ENCODE data around the gene ATP6AP1.

ATP6AP1 gene

DNA sequence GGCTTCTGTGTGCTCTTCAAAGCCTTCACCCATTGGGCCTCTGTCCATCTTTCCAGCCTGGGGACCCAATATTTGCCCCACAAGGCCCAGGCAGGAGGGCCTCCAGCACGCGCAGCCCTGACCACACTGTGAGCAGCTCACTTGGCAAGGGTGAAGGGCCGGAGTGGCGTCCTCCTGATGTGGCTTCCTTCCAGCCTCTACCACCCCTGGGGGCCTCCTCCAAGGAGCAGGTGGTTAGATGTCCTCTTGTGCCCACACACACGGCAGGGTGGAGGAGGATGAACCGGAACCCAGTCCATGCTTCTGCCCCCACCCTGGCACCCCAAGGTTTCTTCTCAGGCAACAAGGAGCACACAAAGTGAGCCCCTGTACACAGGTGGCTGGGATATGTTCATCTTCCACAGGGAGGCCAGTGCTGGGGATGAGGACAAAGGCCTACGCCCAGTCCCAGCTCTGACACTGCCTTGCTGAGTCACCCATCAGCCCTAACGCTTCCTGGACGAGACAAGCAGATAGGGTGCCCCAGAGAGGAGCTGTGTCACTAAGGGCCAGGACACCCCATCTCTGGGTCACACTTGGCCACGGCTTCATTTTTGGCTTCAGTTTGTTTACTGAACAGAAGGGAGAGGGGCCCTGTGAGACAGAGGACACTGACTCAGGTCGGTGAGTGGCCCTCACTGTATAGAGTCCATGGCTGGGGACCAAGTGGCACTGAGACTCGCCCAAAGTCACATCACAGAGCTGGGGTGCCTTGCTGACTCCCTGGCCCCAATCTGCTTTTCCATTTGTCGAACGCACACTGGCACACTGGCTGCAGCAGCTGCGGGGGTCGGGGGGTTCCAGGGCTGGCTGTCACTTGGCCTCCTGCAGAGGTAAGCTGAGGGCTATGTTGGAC lies 56.0 kb downstream of the ATP6AP1 start:
- DNase-seq (ENCODE audit: low read depth): no peak
- no peak overlapping the region for H3K4me3 ChIP-seq (ENCODE audit: low read depth, low read length)

DNA sequence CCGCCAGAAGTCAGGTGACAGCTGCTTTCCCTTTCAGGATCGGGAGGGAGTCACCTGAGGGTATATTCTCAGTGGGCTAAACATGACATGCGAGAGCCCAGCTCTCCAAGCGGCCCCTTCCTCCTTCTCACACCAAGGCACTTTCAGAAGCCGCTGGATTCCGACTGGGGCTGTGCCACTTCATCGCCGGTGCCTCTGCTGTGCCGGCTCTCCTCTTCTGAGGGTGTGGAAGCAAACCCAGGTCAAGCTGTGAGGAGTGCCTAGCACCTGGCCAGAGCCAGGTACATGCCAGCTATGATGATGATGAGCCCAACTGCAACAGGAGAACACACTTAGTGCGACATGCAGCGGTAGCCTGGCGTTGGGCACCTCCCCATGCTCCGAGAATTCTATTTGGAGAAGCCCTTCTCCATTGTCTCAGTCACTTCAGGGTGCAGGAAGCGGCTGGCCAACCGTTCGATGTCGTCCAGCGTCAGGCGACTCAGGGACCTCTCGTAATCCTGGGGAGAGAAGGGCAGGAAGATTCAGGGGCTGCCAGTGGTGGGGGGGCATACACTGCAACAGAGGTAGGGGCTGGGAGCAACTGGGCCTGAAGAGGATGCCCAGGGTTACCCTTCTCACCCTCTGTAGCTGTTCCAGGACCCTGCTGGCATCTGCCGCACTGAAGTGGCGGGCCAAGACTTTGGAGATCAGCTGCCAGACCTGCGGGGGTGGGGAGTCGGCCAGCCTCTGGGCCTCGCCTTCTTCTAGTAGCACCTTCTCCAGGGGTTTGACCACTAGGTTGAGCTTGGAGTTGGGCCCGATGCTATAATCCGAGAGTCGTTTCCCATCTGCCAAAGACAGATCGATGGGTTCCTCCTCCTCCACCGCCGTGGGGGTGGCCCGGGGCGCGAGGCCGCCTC lies 56.9 kb downstream of the ATP6AP1 start:
- no peak for DNase-seq (ENCODE audit: low read depth)
- H3K4me3 ChIP-seq (ENCODE audit: low read depth, low read length): peak overlapping the region; percentile 47

DNA sequence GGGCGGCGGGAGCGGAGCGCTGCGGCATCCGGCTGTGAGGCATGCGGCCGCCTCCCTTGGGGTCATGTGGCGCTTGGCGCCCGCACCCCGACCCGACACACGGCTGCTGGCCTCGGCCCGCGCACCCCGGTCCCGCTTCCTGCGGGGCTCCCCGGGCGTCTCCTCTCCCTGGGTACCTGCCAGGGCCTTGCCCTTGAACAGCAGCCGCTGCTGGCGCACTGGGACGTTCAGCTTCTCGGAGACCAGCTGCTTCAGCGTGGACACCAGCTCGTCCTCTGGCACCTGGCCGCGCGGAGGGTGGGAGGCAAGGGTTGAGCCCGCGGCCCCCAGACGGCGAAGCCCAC lies 57.5 kb downstream of the ATP6AP1 start:
- peak overlapping the region; percentile 47 for H3K4me3 ChIP-seq (ENCODE audit: low read depth, low read length)
- no peak for DNase-seq (ENCODE audit: low read depth)

Data from skeletal muscle cell (primary cell).